ENCODE results near the gene MTMR12. TPM values are rescaled to one million over a fixed set of nuclear protein-coding genes. Genes with fewer than 3 reads are reported as not detected.
"Not testable (repeated sequence)": the region's sequence is repeated elsewhere in the genome, so short reads cannot be mapped to it uniquely, and the experiment has no call there.

Gene MTMR12
- total RNA-seq, 1 donor from 2014 or later: 27.7 TPM

- no peak for DNase-seq
Observed at GRCh38 chr5:32297181-32298058, 15.3 kb downstream of the MTMR12 start.

- DNase-seq: not testable (repeated sequence)
Observed at GRCh38 chr5:32295966-32296772, 16.6 kb downstream of the MTMR12 start.

GRCh38 chr5:32291591-32291990 is 21.1 kb downstream of the MTMR12 start:
- no peak for DNase-seq

GRCh38 chr5:32290922-32291321 is 21.8 kb downstream of the MTMR12 start:
- no peak for DNase-seq

- not testable (repeated sequence) for DNase-seq
Observed at GRCh38 chr5:32290501-32290900, 22.2 kb downstream of the MTMR12 start.

- not testable (repeated sequence) for DNase-seq
Observed at GRCh38 chr5:32289986-32290385, 22.8 kb downstream of the MTMR12 start.

- DNase-seq: not testable (repeated sequence)
Observed at GRCh38 chr5:32288135-32288534, 24.6 kb downstream of the MTMR12 start.

GRCh38 chr5:32287525-32287924 is 25.2 kb downstream of the MTMR12 start:
- DNase-seq: not testable (repeated sequence)

GRCh38 chr5:32285510-32286138 is 27.1 kb downstream of the MTMR12 start:
- DNase-seq: no peak

- no peak for DNase-seq
Observed at GRCh38 chr5:32283539-32284377, 29.0 kb downstream of the MTMR12 start.

GRCh38 chr5:32283061-32283460 is 29.7 kb downstream of the MTMR12 start:
- no peak for DNase-seq

GRCh38 chr5:32282633-32283032 is 30.1 kb downstream of the MTMR12 start:
- no peak for DNase-seq

GRCh38 chr5:32281378-32282133 is 31.2 kb downstream of the MTMR12 start:
- DNase-seq: not testable (repeated sequence)

GRCh38 chr5:32280656-32281081 is 32.1 kb downstream of the MTMR12 start:
- no peak for DNase-seq

- DNase-seq: no peak
Observed at GRCh38 chr5:32279786-32280185, 33.0 kb downstream of the MTMR12 start.

- DNase-seq: no peak
Observed at GRCh38 chr5:32279223-32279622, 33.5 kb downstream of the MTMR12 start.

GRCh38 chr5:32278406-32278805 is 34.3 kb downstream of the MTMR12 start:
- DNase-seq: no peak

GRCh38 chr5:32277798-32278197 is 34.9 kb downstream of the MTMR12 start:
- DNase-seq: no peak

GRCh38 chr5:32276173-32276853 is 36.4 kb downstream of the MTMR12 start:
- DNase-seq: peak; percentile 27

GRCh38 chr5:32275396-32275741 is 37.4 kb downstream of the MTMR12 start:
- DNase-seq: no peak
